H1 (cell line): ENCODE results near the gene CYTL1. TPM values are rescaled to one million over a fixed set of nuclear protein-coding genes. Genes with fewer than 3 reads are reported as not detected.

Experiments used
- CTCF ChIA-PET: fragments of 300-600 bp; sonication (Branson Sonifier 250); formaldehyde crosslinking; loops from one replicate; lab custom pipeline; 2021; ENCODE audit not compliant: partially characterized antibody; lab: Charles Lee
- POLR2A ChIA-PET: fragments of 300-600 bp; sonication (Branson Sonifier 250); formaldehyde crosslinking; loops from one replicate; lab custom pipeline; 2021; ENCODE audit warnings: inconsistent platforms; ENCODE audit not compliant: partially characterized antibody; lab: Charles Lee
- DNase-seq, 2 experiments: peaks; one replicate each; pipeline versions ENCODE4 v3.0.0 to v3.0.0-alpha.2; 2010 to 2022; ENCODE audit warnings: low spot score in 2 of 2, low read depth in 1 of 2, mixed read lengths in 1 of 2
- FAIRE-seq: peaks from 2 replicates; lab custom pipeline; 2011; peaks lifted over from hg19 to GRCh38; lab: Jason Lieb, UNC
- H2AFZ ChIP-seq: 2 replicates; pipeline ENCODE4 v1.8.1; 2012; ENCODE audit warnings: low read length, inconsistent platforms
- H2AK5ac ChIP-seq: 2 replicates; pipeline ENCODE4 v1.6.1; 2013; ENCODE audit warnings: low read depth, low read length
- H2BK120ac ChIP-seq: replicated peaks from 2 replicates; pipeline ENCODE3; 2013; ENCODE audit warnings: low read depth, low read length, inconsistent platforms
- H2BK12ac ChIP-seq: 2 replicates; pipeline ENCODE4 v1.6.1; 2013; ENCODE audit warnings: low read depth, low read length
- H2BK15ac ChIP-seq: 2 replicates; pipeline ENCODE4 v1.6.1; 2013; ENCODE audit warnings: low read length
- H2BK20ac ChIP-seq: 2 replicates; pipeline ENCODE4 v1.6.1; 2013; ENCODE audit warnings: low read length
- H2BK5ac ChIP-seq: 2 replicates; pipeline ENCODE4 v1.6.1; 2013; ENCODE audit warnings: low read depth, low read length
- H3K14ac ChIP-seq: 2 replicates; pipeline ENCODE4 v1.6.1; 2013; ENCODE audit warnings: inconsistent platforms; ENCODE audit not compliant: insufficient read length
- H3K18ac ChIP-seq: 2 replicates; pipeline ENCODE4 v1.6.1; 2013; ENCODE audit warnings: low read length; ENCODE audit errors: extremely low read depth
- H3K23ac ChIP-seq: 2 replicates; pipeline ENCODE4 v1.6.1; 2013; ENCODE audit warnings: inconsistent platforms; ENCODE audit not compliant: insufficient read length
- H3K23me2 ChIP-seq: 2 replicates; pipeline ENCODE4 v1.6.1; 2013; ENCODE audit warnings: low read depth, low read length
- H3K27ac ChIP-seq: 2 replicates; pipeline ENCODE4 v1.6.1; 2011; ENCODE audit warnings: low read depth, low read length, inconsistent platforms
- H3K27me3 ChIP-seq, 4 experiments: replicated peaks in 1 of 4; 1 replicate in 1 of 4; 2 replicates in 3 of 4; pipeline versions ENCODE4 v1.6.1 to v1.8.1; 2011 to 2013; ENCODE audit warnings: low read length in 3 of 4, mild to moderate bottlenecking in 3 of 4, inconsistent platforms in 2 of 4, mixed read lengths in 2 of 4, moderate library complexity in 1 of 4; ENCODE audit not compliant: control insufficient read depth in 3 of 4, insufficient read depth in 3 of 4; ENCODE audit errors: extremely low read depth in 1 of 4
- H3K36me3 ChIP-seq, 4 experiments: 2 replicates each; pipeline versions ENCODE4 v1.6.1 to v1.8.1; 2011 to 2013; ENCODE audit warnings: mild to moderate bottlenecking in 4 of 4, low read length in 3 of 4, moderate library complexity in 2 of 4, control low read depth in 1 of 4, inconsistent platforms in 1 of 4; ENCODE audit not compliant: insufficient read depth in 4 of 4, control insufficient read depth in 2 of 4
- H3K4ac ChIP-seq: replicated peaks from 2 replicates; pipeline ENCODE3; 2013; ENCODE audit warnings: low read length, low read depth, mixed read lengths, inconsistent platforms; ENCODE audit not compliant: insufficient read length
- H3K4me1 ChIP-seq, 4 experiments: replicated peaks in 1 of 4; 1 replicate in 1 of 4; 2 replicates in 3 of 4; pipeline versions ENCODE4 v1.6.1 to v1.8.1; 2011 to 2013; ENCODE audit warnings: low read length in 3 of 4, inconsistent platforms in 2 of 4, mixed read lengths in 1 of 4; ENCODE audit not compliant: insufficient read depth in 4 of 4, control insufficient read depth in 3 of 4
- H3K4me2 ChIP-seq, 2 experiments: 2 replicates each; pipeline versions ENCODE4 v1.6.1 to v1.8.1; 2011 to 2013; ENCODE audit warnings: low read depth in 2 of 2, low read length in 2 of 2, control low read depth in 1 of 2, inconsistent platforms in 1 of 2, mild to moderate bottlenecking in 1 of 2; ENCODE audit not compliant: insufficient read depth in 1 of 2
- H3K4me3 ChIP-seq, 4 experiments: fragments of 200-600, 300-600 bp in 1 of 4; sonication (generic), shearing (Covaris generic), sonication (Bioruptor Twin) in 1 of 4; 2 replicates each; pipeline versions ENCODE4 v1.5.1 to v1.8.1; 2011 to 2016; ENCODE audit warnings: low read length in 4 of 4, low read depth in 3 of 4, control low read depth in 2 of 4, inconsistent platforms in 2 of 4, mild to moderate bottlenecking in 2 of 4, mixed read lengths in 1 of 4, moderate library complexity in 1 of 4; ENCODE audit not compliant: insufficient read depth in 2 of 4; ENCODE audit errors: extremely low read depth in 1 of 4
- H3K56ac ChIP-seq: replicated peaks from 2 replicates; pipeline ENCODE3; 2013; ENCODE audit warnings: low read depth, mild to moderate bottlenecking, mixed read lengths, low read length, inconsistent platforms; ENCODE audit not compliant: insufficient read length
- H3K79me1 ChIP-seq: 2 replicates; pipeline ENCODE4 v1.6.1; 2013; ENCODE audit warnings: low read depth, low read length, control low read depth
- H3K79me2 ChIP-seq, 2 experiments: 2 replicates each; pipeline versions ENCODE4 v1.6.1 to v1.8.1; 2012 to 2013; ENCODE audit warnings: low read length in 2 of 2, mild to moderate bottlenecking in 2 of 2, inconsistent platforms in 1 of 2; ENCODE audit not compliant: insufficient read depth in 2 of 2, control insufficient read depth in 1 of 2
- H3K9ac ChIP-seq, 4 experiments: replicated peaks in 1 of 4; 1 replicate in 1 of 4; 2 replicates in 3 of 4; pipeline versions ENCODE4 v1.6.1 to v1.8.1; 2011 to 2013; ENCODE audit warnings: low read depth in 3 of 4, low read length in 3 of 4, control low read depth in 2 of 4, mild to moderate bottlenecking in 2 of 4, moderate library complexity in 2 of 4, inconsistent platforms in 1 of 4; ENCODE audit errors: extremely low read depth in 1 of 4
- H3K9me3 ChIP-seq, 2 experiments: 2 replicates each; pipeline versions ENCODE4 v1.6.1 to v1.8.1; 2012 to 2013; ENCODE audit warnings: mild to moderate bottlenecking in 2 of 2, moderate library complexity in 2 of 2, control low read depth in 1 of 2, inconsistent platforms in 1 of 2, low read depth in 1 of 2, low read length in 1 of 2, mixed read lengths in 1 of 2; ENCODE audit not compliant: insufficient read depth in 2 of 2
- H4K20me1 ChIP-seq, 2 experiments: replicated peaks in 1 of 2; 2 replicates each; pipeline versions ENCODE3 to v1.8.1; 2011 to 2013; ENCODE audit warnings: inconsistent platforms in 2 of 2, low read length in 2 of 2, mild to moderate bottlenecking in 1 of 2; ENCODE audit not compliant: insufficient read depth in 2 of 2, control insufficient read depth in 1 of 2
- H4K5ac ChIP-seq: 2 replicates; pipeline ENCODE4 v1.6.1; 2013; ENCODE audit warnings: low read length, low read depth, mixed read lengths, inconsistent platforms; ENCODE audit not compliant: insufficient read length
- H4K8ac ChIP-seq: 2 replicates; pipeline ENCODE4 v1.8.0; 2013; ENCODE audit warnings: mild to moderate bottlenecking, moderate library complexity, low read length, inconsistent platforms; ENCODE audit not compliant: insufficient read depth; ENCODE audit errors: extremely low read depth
- H4K91ac ChIP-seq: replicated peaks from 2 replicates; pipeline ENCODE3; 2013; ENCODE audit warnings: low read length, mixed read lengths, inconsistent platforms; ENCODE audit not compliant: insufficient read length
- CBX8 ChIP-seq: fragments of 300-800, 300-1000 bp; sonication (generic); IDR thresholded peaks from 2 replicates; pipeline ENCODE4 v1.7.1; 2016; ENCODE audit warnings: low read depth, low read length, borderline replicate concordance
- CREB1 ChIP-seq: IDR thresholded peaks from 2 replicates; pipeline ENCODE4 v1.6.1; 2012; ENCODE audit warnings: inconsistent platforms
- FOSL1 ChIP-seq: IDR thresholded peaks from 2 replicates; pipeline ENCODE4 v1.6.1; 2011; ENCODE audit warnings: mild to moderate bottlenecking, low read depth, low read length, moderate library complexity; ENCODE audit not compliant: insufficient read depth
- KDM1A ChIP-seq: fragments of 200-600, 300-600 bp; sonication (generic); IDR thresholded peaks from 2 replicates; pipeline ENCODE4 v1.7.1; 2016; ENCODE audit warnings: mild to moderate bottlenecking, low read length, borderline replicate concordance
- TCF12 ChIP-seq: IDR thresholded peaks from 2 replicates; pipeline ENCODE4 v1.6.1; 2011; ENCODE audit warnings: low read depth, mild to moderate bottlenecking, low read length
- TEAD4 ChIP-seq: IDR thresholded peaks from 2 replicates; pipeline ENCODE4 v1.6.1; 2012; ENCODE audit warnings: low read depth, low read length, inconsistent platforms, mixed read lengths
- USF2 ChIP-seq: IDR thresholded peaks from 2 replicates; pipeline ENCODE4 v1.6.1; 2011; ENCODE audit warnings: low read length, improper control_type of control experiment
- WGBS, 2 experiments: shearing (Covaris generic) in 1 of 2; methylation state at CpG; one replicate each; pipeline versions ENCODE4 v1.1.6 to v1.1.7; 2013 to 2015; ENCODE audit warnings: low lambda C conversion rate in 2 of 2, mixed read lengths in 2 of 2, inconsistent platforms in 1 of 2, low coverage in 1 of 2, missing lambda C conversion rate in 1 of 2; ENCODE audit not compliant: insufficient replicate concordance in 2 of 2, insufficient coverage in 1 of 2, insufficient read length in 1 of 2; ENCODE audit errors: extremely low coverage in 1 of 2, missing lambda C conversion rate in 1 of 2; 5-methylcytosine and 5-hydroxymethylcytosine counted together
- polyA plus RNA-seq, 7 experiments: library from polyadenylated mRNA; depleted of rRNA in 3 of 7; stranded (reverse) in 5 of 7; unstranded in 2 of 7; fragments of >200 nt in 5 of 7; fragments of 200-250 nt in 2 of 7; gene quantifications; 1 replicate in 5 of 7; 2 replicates in 1 of 7; 4 replicates in 1 of 7; pipeline versions ENCODE4 v1.2.1 to v1.2.3, GENCODE V29; 2011 to 2013; ENCODE audit warnings: missing spikeins in 2 of 7, mixed read lengths in 2 of 7
- total RNA-seq: library from RNA; stranded (reverse); fragmentation: NEBNext Ultra II Directional; extraction: Animal tissue kit (Norgen Biotek cat#: 25700); gene quantifications from 2 replicates; pipeline ENCODE4 v1.2.1, GENCODE V29; 2021

Gene CYTL1
- total and polyA plus RNA-seq, 2 of the 8 experiments (the other 6 are each of a cell fraction or from before 2014, with no cell fraction given), result 8.6 to 9.8 TPM

DNA sequence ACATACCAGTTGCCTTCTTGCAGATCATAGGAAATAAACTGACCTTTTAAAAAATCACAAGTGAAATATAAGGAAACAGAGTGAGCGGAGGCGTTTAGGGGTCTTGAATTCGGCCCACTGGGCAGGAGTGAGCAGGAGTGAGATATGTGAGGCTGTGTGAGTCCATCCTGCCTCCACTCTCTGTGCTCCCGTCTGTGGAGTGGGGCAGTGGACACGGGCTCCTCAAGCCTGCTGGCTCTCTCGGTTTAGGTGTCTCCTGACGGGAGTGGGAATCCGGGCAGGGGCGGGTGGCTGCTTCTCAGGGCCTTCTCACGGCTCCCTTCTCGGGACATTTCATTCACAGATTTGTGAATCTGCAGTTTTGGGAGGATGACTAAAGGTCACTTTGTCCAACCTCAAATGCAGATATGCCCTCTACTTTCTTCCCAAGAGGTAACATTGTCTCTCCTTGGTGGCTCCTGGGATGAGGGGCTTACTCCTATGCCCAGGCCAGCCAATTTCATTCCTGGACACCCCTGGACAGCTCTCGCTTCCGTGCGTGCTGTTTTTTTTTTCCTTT lies 27.6 kb downstream of the CYTL1 start:
- TF ChIP-seq TEAD4, result no peak
- no peak for TF ChIP-seq FOSL1
- no peak for TF ChIP-seq CREB1
- no peak for TF ChIP-seq CBX8
- no peak for TF ChIP-seq USF2
- TF ChIP-seq KDM1A, result no peak
- TF ChIP-seq TCF12, result no peak
- no peaks in the 10 kb centered on the region for H3K23me2 ChIP-seq
- H4K20me1 ChIP-seq, result no peaks in the 10 kb centered on the region
- no peaks in the 10 kb centered on the region for H3K36me3 ChIP-seq
- no peak overlapping the region for H4K8ac ChIP-seq
- no peaks in the 10 kb centered on the region for H3K79me1 ChIP-seq
- H3K27ac ChIP-seq, result no peak overlapping the region
- H3K4ac ChIP-seq, result no peak overlapping the region
- peaks cover 0 to 9% (median 5%) of the 10 kb centered on the region in 4 experiments; a peak in 4 of 7 replicates for H3K4me1 ChIP-seq
- H3K23ac ChIP-seq, result no peak overlapping the region
- no peak overlapping the region for H4K5ac ChIP-seq
- H3K4me3 ChIP-seq, result no peak overlapping the region
- no peaks in the 10 kb centered on the region for H3K27me3 ChIP-seq
- no peak overlapping the region for H4K91ac ChIP-seq
- H2BK5ac ChIP-seq, result no peak overlapping the region
- H3K79me2 ChIP-seq, result no peaks in the 10 kb centered on the region
- ChIA-PET CTCF (interaction anchor here (1.1 kb wide), 1 partner anchor 38 kb away, joined by 3 read pairs; no protein-coding TSS in a partner anchor), POLR2A (no interaction called here)
- no peak overlapping the region for H2AFZ ChIP-seq
- no peaks in the 10 kb centered on the region for H3K9me3 ChIP-seq
- H2BK15ac ChIP-seq, result no peak overlapping the region
- H3K4me2 ChIP-seq, result no peak overlapping the region
- H2BK20ac ChIP-seq, result no peak overlapping the region
- H2AK5ac ChIP-seq, result no peak overlapping the region
- FAIRE-seq (no peak), DNase-seq (no peak)
- H2BK120ac ChIP-seq, result no peak overlapping the region
- no peak overlapping the region for H3K18ac ChIP-seq
- no peak overlapping the region for H3K14ac ChIP-seq
- no peak overlapping the region for H3K9ac ChIP-seq
- WGBS, 2 experiments, result 94% methylated on average over 14 of the region's 14 CpGs; no CpG with 5 or more reads in 1 of the 2 experiments
- no peak overlapping the region for H3K56ac ChIP-seq
- H2BK12ac ChIP-seq, result no peak overlapping the region
